Activated T-cell treated with anti-CD3 and anti-CD28 coated beads for 24 hours (primary cell): ENCODE measurements around the gene TRIP4.
"Not testable (repeated sequence)": the region's sequence is repeated elsewhere in the genome, so short reads cannot be mapped to it uniquely, and the experiment has no call there.

ENCODE experiments used
- DNase-seq: peaks from one replicate; pipeline ENCODE4 v3.0.0-alpha.2; 2020; ENCODE audit warnings: low read depth

Gene TRIP4

GRCh38 chr15:64387562-64388168, at the start of gene TRIP4:
Gene TRIP4, plus strand, starts transcription at chr15:64387836. Its CDS starts 28 bp downstream, at chr15:64387864.
- peak; percentile 96 for DNase-seq

- DNase-seq = no peak
These were observed 47.3 kb upstream of the TRIP4 start for GRCh38 chr15:64340355-64340754.

- no peak for DNase-seq
These were observed 45.7 kb upstream of the TRIP4 start for GRCh38 chr15:64341961-64342360.

- no peak for DNase-seq
These were observed 44.4 kb upstream of the TRIP4 start for GRCh38 chr15:64343222-64343621.

- no peak for DNase-seq
These were observed 43.8 kb upstream of the TRIP4 start for GRCh38 chr15:64343841-64344240.

- DNase-seq = no peak
These were observed 42.9 kb upstream of the TRIP4 start for GRCh38 chr15:64344651-64345294.

- not testable (repeated sequence) for DNase-seq
These were observed 41.4 kb upstream of the TRIP4 start for GRCh38 chr15:64346242-64346641.

GRCh38 chr15:64348455-64348854, 39.2 kb upstream of the TRIP4 start:
- DNase-seq = no peak

- DNase-seq = no peak
These were observed 38.3 kb upstream of the TRIP4 start for GRCh38 chr15:64349375-64349774.

GRCh38 chr15:64351265-64351664, 36.4 kb upstream of the TRIP4 start:
- DNase-seq = no peak

GRCh38 chr15:64354688-64355344, 32.8 kb upstream of the TRIP4 start:
- no peak for DNase-seq

GRCh38 chr15:64355348-64355943, 32.2 kb upstream of the TRIP4 start:
- peak; percentile 20 for DNase-seq

GRCh38 chr15:64355944-64356709, 31.5 kb upstream of the TRIP4 start, which contains the start of gene CSNK1G1:
Gene CSNK1G1, minus strand, starts transcription at chr15:64356173. Its CDS starts 55,674 bp downstream, at chr15:64300499.
- peak; percentile 90 for DNase-seq

- no peak for DNase-seq
These were observed 31.0 kb upstream of the TRIP4 start for GRCh38 chr15:64356710-64357040.

- no peak for DNase-seq
These were observed 26.4 kb upstream of the TRIP4 start for GRCh38 chr15:64361259-64361658.

- DNase-seq = no peak
These were observed 18.5 kb upstream of the TRIP4 start for GRCh38 chr15:64369078-64369607.

GRCh38 chr15:64371383-64371782, 16.3 kb upstream of the TRIP4 start:
- DNase-seq = not testable (repeated sequence)

- DNase-seq = no peak
These were observed 14.3 kb upstream of the TRIP4 start for GRCh38 chr15:64373360-64373759.

- DNase-seq = no peak
These were observed 8.2 kb upstream of the TRIP4 start for GRCh38 chr15:64379216-64379960.

- not testable (repeated sequence) for DNase-seq
These were observed 7.3 kb upstream of the TRIP4 start for GRCh38 chr15:64380130-64380870.
